ENCODE data around the gene CADPS.

The CADPS gene

DNA sequence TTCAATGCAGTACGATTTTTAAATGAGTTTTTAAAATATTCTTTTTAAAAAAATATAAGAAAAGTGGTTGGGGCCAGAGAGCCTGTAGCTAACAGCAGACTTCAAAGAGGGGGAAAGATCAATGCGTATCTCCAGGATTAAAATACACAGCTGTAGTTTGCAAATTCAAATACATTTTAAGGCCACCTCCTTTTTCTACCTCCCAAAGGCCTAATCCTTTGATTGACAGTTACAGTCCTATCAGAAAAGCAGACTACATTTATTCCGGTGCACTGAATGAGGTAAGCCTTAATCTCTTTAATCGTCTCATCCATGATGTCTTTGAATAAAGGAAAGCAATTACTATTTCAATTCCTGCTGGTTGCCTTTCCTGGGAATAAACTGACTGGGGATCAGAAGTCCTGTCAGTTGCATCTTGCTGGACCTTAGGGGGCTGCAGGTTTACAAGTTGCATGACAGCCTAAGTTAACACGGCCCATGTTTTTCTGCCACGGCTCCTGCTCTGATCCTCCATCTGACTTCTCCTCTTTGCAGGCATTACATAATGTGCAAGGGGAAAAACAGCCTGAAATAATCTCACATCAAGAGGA, 51.7 kb downstream of the CADPS start:
- in situ Hi-C loops (cut with HindIII; ENCODE audit: low pct_ligation_motif_present, low pct_unique_long_range_greater_than_20kb, low sequenced_read_pairs): no loop called here
- DNase-seq: no peak

DNA sequence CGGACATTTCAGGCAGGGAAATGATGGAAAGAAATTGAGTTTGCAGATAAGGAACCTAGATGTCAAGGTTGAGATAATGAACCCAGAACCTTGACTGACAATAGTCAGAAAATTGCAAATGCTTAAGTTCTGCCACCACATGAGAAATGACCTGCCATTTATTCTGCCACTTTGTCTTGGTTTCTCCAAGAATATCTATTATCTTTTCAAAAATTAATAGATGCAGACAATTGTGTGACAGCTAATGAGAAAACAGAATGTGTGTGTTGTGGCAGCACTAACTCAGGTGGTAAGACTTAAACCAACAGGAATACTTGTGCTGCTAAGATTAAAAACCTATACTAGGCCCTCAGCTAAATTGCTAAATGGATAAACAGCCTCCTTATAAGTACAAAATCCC, 52.3 kb downstream of the CADPS start:
- DNase-seq: no peak
- in situ Hi-C loops (cut with HindIII; ENCODE audit: low pct_ligation_motif_present, low pct_unique_long_range_greater_than_20kb, low sequenced_read_pairs): no loop called here

DNA sequence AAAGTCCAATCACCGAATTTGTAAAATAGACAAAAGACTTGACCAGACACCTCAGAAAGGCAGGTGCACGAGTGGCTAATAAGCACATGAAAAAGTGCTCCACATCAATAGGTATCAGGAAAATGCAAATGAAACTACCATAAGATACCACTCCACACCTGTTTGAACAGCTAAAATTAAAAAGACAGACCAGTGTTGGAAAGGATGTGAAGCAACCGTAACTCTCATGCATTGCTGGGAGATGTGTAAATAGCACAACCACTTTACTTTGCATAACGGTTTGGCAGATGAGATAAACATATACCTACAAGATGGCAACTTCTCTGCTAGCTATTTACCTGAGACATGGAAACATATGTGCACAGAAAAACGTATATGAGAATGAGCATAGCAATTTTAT, 56.9 kb downstream of the CADPS start:
- in situ Hi-C loops (cut with HindIII; ENCODE audit: low pct_ligation_motif_present, low pct_unique_long_range_greater_than_20kb, low sequenced_read_pairs): no loop called here

DNA sequence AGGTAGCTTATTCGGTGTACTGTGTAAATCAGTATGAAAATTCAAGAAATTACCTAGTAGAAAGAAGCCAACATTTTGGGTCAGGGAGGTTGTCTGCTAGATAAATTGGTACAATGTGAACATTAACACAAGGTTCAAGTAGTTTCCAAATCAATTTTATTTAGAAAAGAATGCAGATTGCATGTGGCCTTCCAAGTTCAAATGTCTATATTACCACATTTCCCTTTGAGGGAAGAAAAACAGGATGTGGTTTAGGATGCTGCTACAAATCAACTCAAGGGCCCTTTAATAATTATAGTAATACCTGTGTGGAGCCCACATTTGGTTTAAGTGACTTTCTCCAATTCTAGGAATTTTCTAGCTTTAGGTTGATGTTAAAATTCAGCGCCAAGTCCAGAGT, 57.5 kb downstream of the CADPS start:
- in situ Hi-C loops (cut with HindIII; ENCODE audit: low pct_ligation_motif_present, low pct_unique_long_range_greater_than_20kb, low sequenced_read_pairs): no loop called here
- DNase-seq: no peak

More for the DNA sequence above, 56.9 kb downstream of the CADPS start:
- no peak for DNase-seq

DNA sequence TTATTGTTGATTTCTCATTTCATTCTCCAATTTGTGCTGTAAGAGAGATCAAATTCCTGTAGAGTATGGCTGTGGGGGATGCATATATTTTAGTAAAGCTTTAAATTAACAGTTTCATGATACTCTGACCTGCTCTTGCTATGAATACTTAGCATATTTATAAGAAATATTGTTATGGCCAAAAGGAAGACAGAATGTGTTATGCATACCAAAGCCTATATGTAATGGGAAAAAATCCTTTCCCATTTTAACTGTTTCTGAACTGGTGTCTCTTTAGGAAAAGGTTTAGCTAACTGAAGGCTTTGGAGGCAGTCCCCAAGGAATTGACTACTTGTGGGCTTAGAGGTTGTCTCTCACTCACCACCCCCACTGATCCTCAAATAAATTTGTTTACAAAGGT, 59.2 kb downstream of the CADPS start:
- DNase-seq: no peak

DNA sequence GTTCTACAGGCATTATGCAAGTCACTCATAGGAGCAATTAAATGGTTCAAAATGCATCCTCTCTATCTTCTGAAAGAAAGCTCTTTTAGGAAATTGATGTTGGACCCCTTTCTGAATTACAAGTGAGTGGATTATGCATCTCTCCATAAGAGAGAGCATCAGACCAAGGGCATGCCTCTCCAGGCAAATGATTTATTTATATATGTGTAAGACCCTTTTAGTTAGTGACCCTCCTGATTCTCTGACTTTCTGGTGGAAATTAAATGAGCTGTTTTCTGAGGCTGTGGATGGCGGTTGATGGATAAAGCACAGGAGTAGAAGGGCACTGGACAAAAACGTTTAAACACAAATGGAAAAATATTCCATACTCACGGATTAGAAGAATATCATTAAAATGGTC, 62.6 kb downstream of the CADPS start:
- in situ Hi-C loops (cut with HindIII; ENCODE audit: low pct_ligation_motif_present, low pct_unique_long_range_greater_than_20kb, low sequenced_read_pairs): no loop called here
- DNase-seq: no peak

More for the DNA sequence above, 59.2 kb downstream of the CADPS start:
- in situ Hi-C loops (cut with HindIII; ENCODE audit: low pct_ligation_motif_present, low pct_unique_long_range_greater_than_20kb, low sequenced_read_pairs): no loop called here

DNA sequence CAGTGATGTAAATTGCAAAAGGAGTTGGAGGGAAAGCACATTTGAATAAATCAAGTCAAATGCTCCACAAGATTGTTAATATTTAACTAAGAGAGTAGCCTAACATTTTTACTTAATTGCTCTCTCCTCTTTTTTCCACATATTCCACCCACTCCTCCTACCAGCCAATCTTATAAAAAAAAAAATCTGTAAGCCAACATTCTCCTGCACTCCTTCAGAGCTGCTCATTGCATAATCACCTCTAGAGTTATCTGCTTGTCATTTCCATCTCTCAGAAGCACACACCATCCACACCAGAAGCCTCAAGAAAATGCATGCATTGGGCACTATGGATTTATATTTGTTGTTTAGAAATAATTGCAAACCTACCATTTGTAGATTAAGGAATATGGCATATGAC, 64.1 kb downstream of the CADPS start:
- no peak for DNase-seq

DNA sequence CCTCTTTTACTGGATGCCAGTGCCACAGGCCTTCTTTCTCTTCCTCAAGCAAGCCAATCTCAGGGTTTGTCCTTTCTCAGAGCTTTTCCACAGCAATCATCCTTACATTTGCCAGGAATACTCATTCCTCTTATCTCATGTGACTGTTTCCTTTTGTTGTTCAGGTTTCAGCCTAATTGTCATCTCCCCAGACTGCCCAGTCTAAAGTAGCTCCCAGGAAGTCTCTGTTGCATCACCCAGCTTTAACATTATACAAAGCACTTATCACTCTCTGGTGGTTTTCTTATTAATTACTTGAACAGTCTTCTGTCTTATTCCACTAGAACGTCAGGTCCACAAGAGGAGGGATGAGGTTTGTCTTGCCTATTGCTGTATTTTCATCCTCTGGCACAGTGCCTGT, 65.8 kb downstream of the CADPS start:
- in situ Hi-C loops (cut with HindIII; ENCODE audit: low pct_ligation_motif_present, low pct_unique_long_range_greater_than_20kb, low sequenced_read_pairs): no loop called here
- DNase-seq: no peak

More for the DNA sequence above, 64.1 kb downstream of the CADPS start:
- in situ Hi-C loops (cut with HindIII; ENCODE audit: low pct_ligation_motif_present, low pct_unique_long_range_greater_than_20kb, low sequenced_read_pairs): no loop called here

DNA sequence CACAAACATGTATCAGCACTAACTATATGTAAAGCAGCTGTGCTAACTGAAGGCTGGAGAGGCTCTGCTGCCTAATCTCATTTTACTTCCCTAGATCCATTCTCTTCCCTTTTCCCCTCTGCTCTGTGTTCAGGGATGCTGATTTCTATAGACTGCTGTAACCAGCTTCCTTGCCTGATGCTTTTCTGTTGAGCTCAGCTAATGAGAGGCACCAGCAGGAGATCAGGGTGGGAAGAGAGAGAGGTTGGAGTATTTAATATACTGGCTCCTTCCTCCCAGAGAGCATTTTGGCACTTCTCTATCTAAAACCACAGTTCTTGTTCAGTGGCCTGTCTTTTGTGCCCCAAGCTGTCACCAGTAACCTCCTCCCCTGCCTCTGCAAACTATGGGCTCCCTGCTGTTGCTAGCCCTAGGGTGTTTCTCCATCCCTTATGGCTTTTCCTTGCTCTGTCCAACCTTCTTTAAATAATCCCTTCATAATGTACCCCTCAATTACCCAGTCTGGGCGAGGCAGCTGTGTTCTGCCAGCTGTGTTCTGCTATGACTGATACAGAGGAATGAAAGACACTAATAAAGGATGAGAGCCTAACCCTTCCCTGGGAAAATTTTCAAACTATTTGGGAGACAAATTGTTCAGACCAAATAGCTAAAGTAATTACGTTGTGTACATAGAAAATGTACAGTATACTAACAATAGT, 69.5 kb downstream of the CADPS start:
- in situ Hi-C loops (cut with HindIII; ENCODE audit: low pct_ligation_motif_present, low pct_unique_long_range_greater_than_20kb, low sequenced_read_pairs): no loop called here
- no peak for DNase-seq

DNA sequence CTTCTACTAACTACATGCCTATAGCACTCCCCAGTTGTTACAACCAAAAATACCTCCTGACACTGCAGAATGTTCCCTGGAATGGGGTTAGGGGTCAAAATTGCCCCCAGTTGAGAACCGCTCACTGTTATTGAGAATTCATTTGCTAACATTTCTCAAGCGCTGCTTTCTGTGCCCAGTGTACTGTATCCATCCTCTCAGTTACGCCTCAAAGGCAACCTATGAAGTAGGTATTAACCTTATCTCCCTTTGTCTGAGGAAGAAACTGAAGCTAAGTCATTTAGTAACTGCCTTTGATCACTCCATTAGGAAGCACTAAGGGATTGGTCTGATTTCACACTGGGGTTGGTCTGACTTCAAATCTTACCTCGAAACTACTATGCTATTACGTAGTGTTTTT, 70.1 kb downstream of the CADPS start:
- in situ Hi-C loops (cut with HindIII; ENCODE audit: low pct_ligation_motif_present, low pct_unique_long_range_greater_than_20kb, low sequenced_read_pairs): no loop called here
- no peak for DNase-seq

DNA sequence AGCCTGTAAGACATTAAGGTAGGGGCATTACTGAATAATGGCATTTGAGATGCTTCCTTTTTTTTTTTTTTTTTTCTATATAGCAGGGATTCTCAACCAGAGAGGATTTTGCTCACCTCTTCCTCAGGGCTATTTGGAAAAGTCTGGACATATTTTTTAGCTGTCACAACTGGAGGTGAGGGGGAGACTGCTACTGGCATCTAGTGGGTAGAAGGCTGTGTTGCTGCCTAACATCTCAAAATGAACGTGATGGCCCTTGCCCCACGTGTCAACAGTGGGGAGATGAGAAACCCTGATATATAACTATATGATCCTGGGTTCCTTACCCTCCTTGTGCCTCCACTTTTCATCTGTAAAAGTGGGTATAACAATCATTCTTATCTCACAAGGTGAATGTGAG, 71.9 kb downstream of the CADPS start:
- DNase-seq: no peak
- in situ Hi-C loops (cut with HindIII; ENCODE audit: low pct_ligation_motif_present, low pct_unique_long_range_greater_than_20kb, low sequenced_read_pairs): no loop called here

DNA sequence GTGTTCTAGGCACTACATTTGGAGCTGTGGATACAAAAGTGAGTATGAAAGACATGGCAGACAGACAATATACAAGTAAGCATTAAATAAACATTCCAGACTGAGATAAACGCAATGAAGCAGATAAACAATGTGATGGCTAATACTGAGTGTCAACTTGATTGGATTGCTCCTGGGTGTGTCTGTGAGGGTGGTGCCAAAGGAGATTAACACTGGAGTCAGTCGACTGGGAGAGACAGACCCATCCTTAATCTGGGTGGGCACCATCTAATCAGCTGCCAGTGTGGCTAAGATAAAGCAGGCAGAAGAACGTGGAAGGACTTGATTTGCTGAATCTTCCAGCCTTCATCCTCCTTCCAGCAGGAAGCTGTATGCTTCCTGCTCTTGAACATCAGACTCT, 77.2 kb downstream of the CADPS start:
- in situ Hi-C loops (cut with HindIII; ENCODE audit: low pct_ligation_motif_present, low pct_unique_long_range_greater_than_20kb, low sequenced_read_pairs): no loop called here
- no peak for DNase-seq

DNA sequence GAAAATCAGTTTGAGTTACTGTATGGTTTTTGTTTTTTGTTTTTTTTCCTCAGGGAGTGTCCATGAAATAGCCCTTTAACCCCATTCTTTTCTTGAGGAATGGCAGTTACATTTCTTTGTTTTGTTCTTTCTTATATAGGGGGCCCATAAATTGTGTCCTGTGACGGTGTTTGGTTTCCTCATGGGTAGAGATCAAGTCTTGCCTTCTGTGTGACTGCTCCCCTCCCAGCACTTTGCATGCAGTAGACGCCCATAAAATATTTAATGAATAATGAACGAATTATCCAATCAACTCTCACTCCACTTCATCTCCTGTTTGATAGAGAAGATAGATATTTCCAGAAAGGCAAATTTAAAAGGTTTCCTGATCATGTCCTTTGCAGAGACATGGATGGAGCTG, 78.1 kb downstream of the CADPS start:
- in situ Hi-C loops (cut with HindIII; ENCODE audit: low pct_ligation_motif_present, low pct_unique_long_range_greater_than_20kb, low sequenced_read_pairs): no loop called here
- DNase-seq: no peak

DNA sequence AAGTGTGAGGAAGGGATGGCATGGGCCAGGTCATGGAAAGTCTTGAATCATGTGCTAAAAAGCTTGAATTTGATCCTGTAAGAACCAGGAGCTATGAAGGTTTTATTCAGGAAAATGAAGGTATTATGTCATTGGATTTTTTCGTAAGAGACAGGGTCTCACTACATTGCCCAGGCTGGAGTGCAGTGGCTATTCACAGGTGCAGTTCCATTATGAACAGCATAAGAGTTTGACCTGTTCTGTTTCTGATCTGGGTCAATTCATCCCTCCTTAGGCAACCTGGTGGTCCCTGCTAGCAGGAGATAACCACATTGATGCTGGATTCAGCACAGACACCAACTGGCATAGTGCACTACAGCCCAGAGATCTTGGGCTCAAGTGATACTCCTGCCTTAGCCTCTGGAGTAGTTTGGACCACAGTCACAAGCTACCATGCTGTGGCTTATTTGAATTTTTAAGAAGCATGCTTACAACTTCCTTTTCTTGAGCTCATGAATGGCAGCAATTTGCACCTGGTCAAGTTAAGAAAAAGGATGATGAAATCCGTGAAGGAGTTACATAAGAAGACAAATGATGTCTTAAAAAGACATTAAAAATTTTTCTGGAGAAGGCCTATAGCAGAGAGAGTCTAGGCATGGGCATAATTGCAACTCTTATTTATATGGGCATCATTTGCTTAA, 79.1 kb downstream of the CADPS start:
- no peak for DNase-seq
- in situ Hi-C loops (cut with HindIII; ENCODE audit: low pct_ligation_motif_present, low pct_unique_long_range_greater_than_20kb, low sequenced_read_pairs): no loop called here

DNA sequence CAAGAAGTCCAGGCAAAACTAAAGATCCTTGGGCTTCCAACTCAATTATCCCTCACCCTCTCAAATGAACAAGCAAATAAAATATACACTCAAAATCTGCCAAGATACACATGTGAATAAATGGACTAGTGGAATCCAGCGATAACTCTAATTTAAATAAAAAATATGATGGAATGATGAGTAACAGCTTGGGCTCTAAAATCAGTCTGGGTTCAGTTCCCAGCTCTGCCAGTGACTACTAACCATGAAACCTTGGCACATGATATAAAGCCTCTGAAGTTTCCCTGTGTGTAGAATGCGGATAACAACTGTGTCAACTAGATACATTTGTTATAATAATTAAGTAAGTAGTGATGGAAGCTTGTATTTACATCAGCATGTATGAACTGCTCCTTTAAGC, 81.3 kb downstream of the CADPS start:
- DNase-seq: no peak
- in situ Hi-C loops (cut with HindIII; ENCODE audit: low pct_ligation_motif_present, low pct_unique_long_range_greater_than_20kb, low sequenced_read_pairs): no loop called here

DNA sequence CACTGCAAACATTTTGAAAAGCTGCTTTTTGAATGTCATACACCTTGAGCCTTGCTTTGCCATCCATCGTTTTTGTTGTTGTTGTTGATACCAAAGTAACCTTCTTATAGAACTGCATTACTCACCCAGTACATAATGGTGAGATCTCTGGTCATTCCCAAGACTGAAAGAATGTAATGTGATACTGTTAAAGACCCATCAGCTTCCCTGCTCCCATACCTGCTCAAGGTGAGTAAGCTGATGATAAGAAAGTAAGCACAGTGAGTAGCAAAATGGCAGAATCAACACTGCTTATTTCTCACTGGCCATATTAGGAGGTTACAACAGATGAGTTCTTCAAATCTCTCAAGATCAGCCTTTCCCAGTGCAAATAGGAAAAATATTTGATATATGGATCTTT, 89.8 kb downstream of the CADPS start:
- no peak for DNase-seq
- in situ Hi-C loops (cut with HindIII; ENCODE audit: low pct_ligation_motif_present, low pct_unique_long_range_greater_than_20kb, low sequenced_read_pairs): no loop called here

DNA sequence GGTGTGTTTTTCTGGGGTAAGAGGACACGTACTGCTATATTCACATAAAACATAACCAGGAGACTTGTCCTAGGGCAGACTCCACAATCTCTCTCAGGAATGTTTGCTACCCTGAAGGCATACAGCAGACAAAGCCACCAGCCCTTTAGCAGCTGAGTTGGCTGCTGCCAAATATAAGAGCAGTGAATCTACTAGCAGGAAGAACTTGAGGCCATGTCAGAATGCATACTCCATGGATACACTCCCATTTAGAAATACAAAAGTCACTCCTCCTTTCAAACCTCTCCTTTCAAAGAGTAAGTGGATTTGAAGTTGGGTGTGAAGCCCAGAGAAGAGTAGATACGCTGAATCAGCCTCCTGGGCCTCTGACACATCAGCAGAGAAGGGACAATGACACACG, 94.1 kb downstream of the CADPS start:
- DNase-seq: no peak
- in situ Hi-C loops (cut with HindIII; ENCODE audit: low pct_ligation_motif_present, low pct_unique_long_range_greater_than_20kb, low sequenced_read_pairs): no loop called here

DNA sequence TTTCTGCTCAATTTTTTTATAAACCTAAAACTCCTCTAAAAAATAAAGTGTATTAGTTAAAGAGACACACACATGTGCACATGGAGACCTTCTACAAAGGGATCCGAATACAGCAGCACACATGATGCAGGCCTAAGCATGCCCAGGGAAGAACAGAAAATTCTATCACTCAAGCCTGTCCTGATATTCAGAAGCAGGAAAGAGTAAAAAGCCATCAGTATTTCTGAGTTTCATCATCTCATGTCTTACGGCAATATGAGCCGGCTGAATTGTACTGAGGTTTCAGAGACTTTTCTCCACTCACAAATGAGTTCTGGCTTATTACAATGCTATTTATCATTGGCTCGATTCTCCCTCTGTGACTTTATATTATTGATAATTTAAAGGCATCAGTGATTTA, 97.5 kb downstream of the CADPS start:
- in situ Hi-C loops (cut with HindIII; ENCODE audit: low pct_ligation_motif_present, low pct_unique_long_range_greater_than_20kb, low sequenced_read_pairs): no loop called here
- DNase-seq: no peak

DNA sequence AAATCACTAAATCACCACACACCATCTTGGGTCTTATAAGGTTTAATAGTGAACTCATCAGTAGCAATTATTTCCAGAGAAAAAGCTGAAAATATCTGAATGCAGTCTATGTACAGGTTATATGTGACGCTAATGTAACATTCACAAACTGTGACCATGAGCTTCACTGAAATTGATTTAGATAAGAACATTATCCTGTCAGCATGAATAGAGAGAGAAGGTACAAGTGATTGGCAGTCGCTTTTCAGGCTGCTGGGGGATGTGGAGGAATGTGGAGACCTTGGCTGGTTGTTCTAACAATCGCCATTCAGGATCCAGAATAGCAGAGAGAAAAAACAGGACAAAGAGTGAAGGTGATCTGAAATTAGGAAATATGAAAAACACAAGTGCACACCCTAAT, 98.1 kb downstream of the CADPS start:
- in situ Hi-C loops (cut with HindIII; ENCODE audit: low pct_ligation_motif_present, low pct_unique_long_range_greater_than_20kb, low sequenced_read_pairs): no loop called here

DNA sequence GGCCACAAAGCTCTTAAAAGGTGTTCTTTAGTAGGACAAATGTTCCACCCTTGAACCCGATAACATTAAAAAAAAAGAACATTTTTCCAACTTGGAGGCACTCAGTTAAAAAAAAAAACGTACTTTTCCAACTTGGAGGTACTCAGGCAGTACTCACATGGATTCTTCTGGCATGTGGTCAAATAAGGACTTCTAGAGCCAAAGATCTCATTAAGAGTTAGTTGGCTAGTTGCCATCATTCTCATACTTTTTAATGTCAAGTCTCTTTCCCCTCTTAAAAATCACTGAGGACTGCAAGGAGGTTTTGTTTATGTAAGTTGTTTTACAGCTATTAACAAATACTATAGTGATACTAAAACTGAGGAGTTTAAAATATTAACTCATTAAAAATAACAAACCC, 101.0 kb downstream of the CADPS start:
- in situ Hi-C loops (cut with HindIII; ENCODE audit: low pct_ligation_motif_present, low pct_unique_long_range_greater_than_20kb, low sequenced_read_pairs): no loop called here
- DNase-seq: no peak

More for the DNA sequence above, 98.1 kb downstream of the CADPS start:
- no peak for DNase-seq

All from ACHN (cell line).